ENCODE measurements around the gene NIN. TPM values are rescaled to one million over a fixed set of nuclear protein-coding genes. Genes with fewer than 3 reads are reported as not detected.

NIN gene
- total RNA-seq, 4 donors from 2014 or later: 24.1 to 35.7 (median 30.7) TPM

- H3K27ac ChIP-seq: peak overlapping the region in 1 of 4 donors; percentile 22
- H3K36me3 ChIP-seq: peaks cover 0 to 62% (median 8%) of the 10 kb centered on the region in 3 donors
- 84 to 87% methylated on average over 3 of the region's 3 CpGs for WGBS, 2 donors
Observed at GRCh38 chr14:50768680-50769079, 62.3 kb downstream of the NIN start.

GRCh38 chr14:50766338-50766886 lies 64.5 kb downstream of the NIN start:
- Histone ChIP-seq H3K4me3 (no peak overlapping the region), H3K9me3 (no peaks in the 10 kb centered on the region), H3K4me1 (peaks cover 0 to 23% (median 3%) of the 10 kb centered on the region in 4 donors), H3K27ac (peak overlapping the region; percentile 7 to 76 (median 64)), H3K27me3 (no peaks in the 10 kb centered on the region), H3K36me3 (peaks cover 0 to 70% (median 8%) of the 10 kb centered on the region in 3 donors)
- DNase-seq (ENCODE audit: low spot score in 2 of 2): no peak
- TF ChIP-seq POLR2A (IDR thresholded peaks at IDR 0.05) (no peak), EP300 (IDR thresholded peaks at IDR 0.05) (no peak), CTCF (IDR thresholded peaks at IDR 0.05) (no peak)
- 34 to 47% methylated on average over 6 of the region's 6 CpGs for WGBS, 2 donors

More at GRCh38 chr14:50768680-50769079, 62.3 kb downstream of the NIN start:
- Histone ChIP-seq H3K4me3 (no peak overlapping the region), H3K27me3 (no peaks in the 10 kb centered on the region), H3K9me3 (no peaks in the 10 kb centered on the region), H3K4me1 (peaks cover 0 to 31% (median 3%) of the 10 kb centered on the region in 4 donors)
- DNase-seq (ENCODE audit: low spot score in 2 of 2): no peak
- no peak for TF ChIP-seq POLR2A (IDR thresholded peaks at IDR 0.05)

- WGBS, 2 donors: 55 to 71% methylated on average over 12 of the region's 12 CpGs
- TF ChIP-seq EP300 (IDR thresholded peaks at IDR 0.05) (peak in 1 of 2 donors; percentile 35), POLR2A (IDR thresholded peaks at IDR 0.05) (no peak)
- H3K9me3 ChIP-seq: no peaks in the 10 kb centered on the region
- H3K36me3 ChIP-seq: peaks cover 0 to 66% (median 0%) of the 10 kb centered on the region in 3 donors
- H3K27ac ChIP-seq: peak overlapping the region in 2 of 4 donors; percentile 58 to 77
- no peaks in the 10 kb centered on the region for H3K27me3 ChIP-seq
- peaks cover 0 to 23% (median 3%) of the 10 kb centered on the region in 4 donors for H3K4me1 ChIP-seq
- H3K4me3 ChIP-seq: no peak overlapping the region
- no peak for DNase-seq (ENCODE audit: low spot score in 2 of 2)
Observed at GRCh38 chr14:50763382-50764007, 67.5 kb downstream of the NIN start.

- Histone ChIP-seq H3K27me3 (no peaks in the 10 kb centered on the region), H3K36me3 (peaks cover 0 to 69% (median 0%) of the 10 kb centered on the region in 3 donors), H3K9me3 (no peaks in the 10 kb centered on the region), H3K4me3 (no peak overlapping the region), H3K4me1 (peaks cover 0 to 23% (median 3%) of the 10 kb centered on the region in 4 donors), H3K27ac (peak overlapping the region in 2 of 4 donors; percentile 58 to 77)
- TF ChIP-seq POLR2A (IDR thresholded peaks at IDR 0.05) (no peak), CTCF (IDR thresholded peaks at IDR 0.05) (no peak), EP300 (IDR thresholded peaks at IDR 0.05) (no peak)
- no peak for DNase-seq (ENCODE audit: low spot score in 2 of 2)
- 68 to 73% methylated on average over 3 of the region's 3 CpGs for WGBS, 2 donors
Observed at GRCh38 chr14:50762931-50763300, 68.0 kb downstream of the NIN start.

- peaks cover 0 to 23% (median 3%) of the 10 kb centered on the region in 4 donors for H3K4me1 ChIP-seq
- no peak for TF ChIP-seq CTCF (IDR thresholded peaks at IDR 0.05)
- no peak for TF ChIP-seq POLR2A (IDR thresholded peaks at IDR 0.05)
- TF ChIP-seq EP300 (IDR thresholded peaks at IDR 0.05): no peak
- H3K27me3 ChIP-seq: no peaks in the 10 kb centered on the region
- no peak overlapping the region for H3K4me3 ChIP-seq
- peaks cover 0 to 71% (median 0%) of the 10 kb centered on the region in 3 donors for H3K36me3 ChIP-seq
- H3K9me3 ChIP-seq: no peaks in the 10 kb centered on the region
- no peak for DNase-seq (ENCODE audit: low spot score in 2 of 2)
- 78 to 83% methylated on average over 9 of the region's 9 CpGs for WGBS, 2 donors
- H3K27ac ChIP-seq: peak overlapping the region in 2 of 4 donors; percentile 58 to 77
Observed at GRCh38 chr14:50762001-50762930, 68.7 kb downstream of the NIN start.
